GM19239 (cell line): ENCODE results near the gene RAB36.
A peak's percentile ranks its signal among the peaks of the same experiment; 100 is the strongest.
"Not testable (repeated sequence)": the region's sequence is repeated elsewhere in the genome, so short reads cannot be mapped to it uniquely, and the experiment has no call there.

ENCODE experiments used
- DNase-seq: peaks from one replicate; pipeline ENCODE4 v3.0.0; 2011; ENCODE audit warnings: low spot score; ENCODE audit not compliant: insufficient read length
- FAIRE-seq: peaks from 2 replicates; lab custom pipeline; 2011; peaks lifted over from hg19 to GRCh38; lab: Jason Lieb, UNC

The RAB36 gene

DNA sequence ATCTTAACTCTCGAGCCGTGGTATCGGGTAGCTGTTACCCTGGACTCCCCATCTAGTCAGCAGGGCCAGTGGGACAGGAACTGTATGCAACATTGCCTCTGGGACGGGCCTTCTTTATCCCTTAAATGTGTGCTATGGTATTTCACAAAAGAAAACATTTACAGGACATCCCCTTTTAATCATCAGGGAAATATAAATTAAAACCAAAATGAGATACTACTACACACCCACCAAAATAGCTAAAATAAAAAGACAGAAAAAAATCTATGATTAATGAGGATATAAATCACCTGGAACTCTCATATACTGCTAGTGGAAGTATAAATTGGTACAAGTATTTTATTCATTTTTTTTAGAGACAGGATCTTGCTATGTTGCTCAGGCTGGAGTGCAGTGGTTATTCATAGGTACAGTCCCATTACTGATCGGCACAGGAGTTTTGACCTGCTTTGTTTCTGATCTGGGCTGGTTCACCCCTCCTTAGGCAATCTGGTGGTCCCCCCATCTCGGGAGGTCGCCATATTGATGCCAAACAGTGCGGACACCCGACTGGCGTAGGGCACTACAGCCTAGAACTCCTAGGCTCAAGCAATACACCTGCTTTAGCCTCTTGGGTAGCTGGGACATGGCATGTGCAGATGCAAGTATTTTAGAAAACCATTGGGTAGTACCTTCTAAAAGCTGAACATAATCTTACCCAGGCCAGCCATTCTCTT, 12.7 kb upstream of the RAB36 start:
- no peak for DNase-seq
- FAIRE-seq = no peak

DNA sequence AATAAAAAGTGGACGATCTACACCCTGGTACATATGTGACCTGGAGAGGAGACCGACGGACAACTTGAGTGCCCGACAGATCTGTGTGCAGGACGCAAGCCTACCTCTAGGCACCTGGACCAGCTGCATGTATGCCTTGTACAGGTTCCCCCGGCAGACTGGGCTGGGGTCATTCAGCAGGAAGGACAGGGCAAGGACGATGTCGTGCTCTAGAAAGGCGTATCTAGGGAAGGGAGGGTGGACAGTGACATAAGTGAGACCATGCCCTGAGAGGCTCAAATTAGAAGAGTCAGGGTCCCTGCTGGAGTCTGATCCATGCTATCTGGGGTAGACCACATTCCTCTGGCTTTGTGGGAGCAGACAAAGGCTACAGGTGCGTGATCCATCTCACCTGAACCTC, 11.4 kb upstream of the RAB36 start:
- no peak for DNase-seq
- no peak for FAIRE-seq

DNA sequence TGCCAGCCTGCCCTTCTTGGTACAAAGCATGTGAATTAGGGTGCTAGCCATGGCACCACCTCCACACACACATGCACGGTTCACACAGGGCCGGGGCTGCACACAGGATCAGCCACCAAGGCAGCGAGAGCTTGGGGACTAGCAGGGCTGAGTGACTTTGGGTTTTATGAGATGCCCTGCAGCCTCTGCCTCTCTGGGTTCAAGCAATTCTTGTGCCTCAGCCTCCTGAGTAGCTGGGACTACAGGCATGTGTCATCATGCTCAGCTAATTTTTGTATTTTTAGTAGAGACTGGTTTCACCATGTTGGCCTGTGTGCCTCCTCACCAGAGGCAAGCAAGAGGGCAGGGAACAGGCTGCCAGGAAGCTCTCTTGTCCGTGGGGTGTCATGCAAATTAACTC, 8.3 kb upstream of the RAB36 start:
- peak; percentile 98 for FAIRE-seq
- DNase-seq = not testable (repeated sequence)

DNA sequence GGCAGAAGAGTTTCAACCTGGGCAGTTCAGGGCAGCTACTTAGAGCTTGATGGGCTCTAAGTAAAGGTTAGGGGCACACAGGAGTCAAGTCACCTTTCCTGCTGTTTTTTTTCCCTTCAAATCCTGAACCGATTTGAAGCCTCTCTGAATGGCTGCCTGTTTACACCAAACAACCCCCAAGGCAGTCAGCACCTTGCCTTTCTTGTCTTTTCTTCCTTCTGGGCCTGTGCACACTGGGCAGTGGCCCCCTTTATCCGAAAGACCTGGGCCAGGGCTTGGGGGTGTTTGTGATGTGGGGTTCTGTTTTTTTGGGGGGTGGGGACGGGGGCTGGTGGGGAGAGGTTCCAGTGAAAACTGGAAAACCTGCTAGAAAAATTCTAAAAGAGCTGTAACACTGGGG, 7.8 kb upstream of the RAB36 start:
- no peak for DNase-seq
- FAIRE-seq = no peak

DNA sequence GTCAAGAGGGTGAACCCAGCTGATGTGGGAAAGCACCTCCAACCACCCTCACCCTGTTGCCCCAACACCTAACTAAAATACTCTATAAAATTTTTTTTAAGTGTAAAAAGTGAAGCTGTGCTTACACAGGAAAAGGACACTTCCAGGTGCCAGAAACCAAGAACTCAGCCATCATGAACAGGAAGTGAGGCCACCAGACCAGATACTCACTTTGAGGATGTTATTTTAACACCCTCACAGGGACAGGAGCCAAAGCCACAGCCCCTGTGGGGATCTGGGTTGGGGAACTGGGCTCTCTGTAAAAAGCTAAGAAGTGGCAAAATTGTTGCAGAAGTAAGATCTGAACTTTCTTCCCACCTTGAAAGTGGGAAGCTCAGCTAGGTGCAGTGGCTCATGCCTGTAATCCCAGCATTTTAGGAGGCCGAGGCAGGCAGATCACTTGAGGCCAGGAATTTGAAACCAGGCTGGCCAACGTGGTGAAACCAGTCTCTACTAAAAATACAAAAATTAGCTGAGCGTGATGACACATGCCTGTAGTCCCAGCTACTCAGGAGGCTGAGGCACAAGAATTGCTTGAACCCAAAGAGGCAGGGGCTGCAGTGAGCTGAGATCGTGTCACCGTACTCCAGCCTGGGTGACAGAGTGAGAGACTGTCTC, 7.2 kb upstream of the RAB36 start:
- FAIRE-seq (peak; percentile 91), DNase-seq (peak; percentile 52)

DNA sequence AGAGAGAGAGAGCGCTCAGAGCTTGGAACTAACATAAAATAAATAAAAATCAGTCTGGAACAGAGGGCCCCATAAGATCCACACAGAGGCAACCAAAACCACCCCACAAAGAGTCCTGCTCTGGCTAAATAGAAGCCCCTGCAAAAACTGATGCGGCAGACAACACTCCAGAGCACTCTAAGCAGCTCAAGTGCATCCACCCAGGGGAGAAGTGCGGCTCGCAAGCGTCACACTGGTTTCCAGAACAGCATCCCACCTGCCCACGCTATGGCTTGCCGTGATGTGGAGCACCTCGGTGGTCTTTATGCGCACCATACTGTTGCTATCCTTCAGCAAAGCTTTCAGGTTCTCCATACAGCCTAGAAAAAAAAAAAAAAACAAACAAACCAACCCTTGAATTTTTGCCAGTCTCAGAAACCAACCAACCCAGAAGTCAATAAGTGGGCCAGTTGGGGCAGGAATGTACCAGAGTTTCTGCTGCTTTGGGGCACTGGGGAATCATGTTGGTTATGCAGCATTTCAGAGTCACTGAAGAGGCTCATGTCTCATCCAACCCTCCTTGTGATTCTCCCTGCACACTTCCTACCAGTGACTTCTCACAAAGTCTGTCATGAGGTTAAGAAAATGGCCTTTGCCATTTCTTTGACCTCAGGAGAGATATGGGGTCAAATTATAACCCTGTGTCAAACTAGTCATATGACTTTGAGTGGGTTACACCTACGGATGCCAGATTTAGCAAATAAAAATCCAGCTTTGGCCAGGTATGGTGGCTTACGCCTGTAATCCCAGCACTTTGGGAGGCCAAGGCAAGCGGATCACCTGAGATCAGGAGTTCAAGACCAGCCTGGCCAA, 6.5 kb upstream of the RAB36 start:
- FAIRE-seq (peak; percentile 64), DNase-seq (no peak)

DNA sequence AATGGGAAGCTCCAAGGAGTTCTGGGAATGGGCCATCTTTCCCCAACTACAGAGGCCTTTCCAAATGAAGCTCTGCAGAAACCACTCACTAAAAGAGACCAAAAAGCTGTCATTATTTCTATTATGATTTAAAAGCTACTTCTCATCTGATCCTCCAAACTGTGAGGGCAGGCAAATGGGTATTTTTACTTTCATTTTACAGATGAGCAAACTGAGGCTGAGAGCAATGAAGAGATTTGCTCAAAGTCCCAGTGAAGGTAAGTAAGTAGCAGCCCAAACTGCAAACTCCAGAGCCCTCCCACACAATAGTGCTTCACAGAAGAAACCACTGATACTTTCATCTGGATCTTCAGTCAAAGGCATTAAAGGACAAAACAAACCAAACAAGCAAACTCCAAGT, 4.9 kb upstream of the RAB36 start:
- FAIRE-seq = peak; percentile 40
- no peak for DNase-seq

DNA sequence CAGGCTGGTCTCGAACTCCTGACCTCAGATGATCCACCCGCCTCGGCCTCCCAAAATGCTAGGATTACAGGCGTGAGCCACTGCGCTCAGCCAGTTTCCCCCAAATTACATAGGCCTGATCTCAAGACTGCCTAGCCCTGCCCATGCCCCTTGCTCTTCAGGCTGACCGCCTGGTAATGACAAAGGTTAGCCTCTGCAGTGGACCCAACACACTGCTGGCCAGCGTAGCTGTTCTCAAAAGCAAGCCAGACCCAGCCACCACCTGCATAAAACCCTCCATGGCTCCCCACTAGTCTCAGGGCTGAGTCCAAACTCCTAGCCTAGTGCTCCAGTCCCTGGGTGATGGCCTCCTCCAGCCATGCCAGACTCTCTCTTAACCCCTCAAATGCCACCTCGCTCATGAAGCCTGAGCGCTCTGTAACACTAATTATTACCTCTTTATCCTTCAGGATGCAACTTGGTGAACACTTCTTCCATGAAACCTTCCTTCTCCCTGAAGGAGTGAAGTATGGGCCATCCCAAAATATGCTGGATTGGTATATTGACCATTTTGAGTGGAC, 2.7 kb upstream of the RAB36 start:
- FAIRE-seq = no peak
- no peak for DNase-seq

DNA sequence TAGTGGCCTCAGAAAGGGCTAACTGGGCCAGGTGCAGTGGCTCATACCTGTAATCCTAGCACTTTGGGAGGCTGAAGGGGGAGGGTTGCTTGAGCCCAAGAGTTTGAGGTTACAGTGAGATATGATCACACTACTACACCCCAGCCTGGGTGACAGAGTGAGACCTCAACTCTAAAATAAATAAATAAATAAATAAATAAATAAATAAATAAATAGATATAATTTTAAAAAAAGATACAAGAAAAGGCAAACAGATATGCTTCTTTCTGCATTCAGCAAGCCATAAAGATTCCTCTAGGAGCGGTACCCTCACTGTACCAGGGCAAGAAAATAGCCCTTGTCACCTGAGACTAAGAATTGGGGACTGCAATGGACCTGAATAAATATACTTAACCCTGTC, 2.2 kb upstream of the RAB36 start:
- no peak for FAIRE-seq
- DNase-seq = no peak

DNA sequence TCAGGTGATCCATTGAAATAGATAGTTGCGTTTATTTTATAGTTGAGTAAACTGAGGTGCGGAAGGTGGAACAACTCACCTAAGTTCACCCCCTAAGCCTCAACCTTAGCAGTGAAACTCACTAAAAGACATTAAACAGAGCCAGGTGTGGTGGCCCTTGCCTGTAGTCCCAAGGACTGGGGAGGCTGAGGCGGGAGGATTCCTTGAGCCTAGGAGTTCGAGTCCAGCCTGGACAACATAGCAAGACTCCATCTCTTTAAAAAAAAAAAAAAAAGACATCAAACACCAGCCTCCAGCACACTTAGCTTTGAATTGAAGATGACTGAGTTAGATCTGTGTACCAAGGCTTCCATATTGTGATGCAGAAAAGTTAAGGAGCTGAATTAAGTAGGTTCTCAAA, 845 bp upstream of the RAB36 start:
- DNase-seq (no peak), FAIRE-seq (no peak)

DNA sequence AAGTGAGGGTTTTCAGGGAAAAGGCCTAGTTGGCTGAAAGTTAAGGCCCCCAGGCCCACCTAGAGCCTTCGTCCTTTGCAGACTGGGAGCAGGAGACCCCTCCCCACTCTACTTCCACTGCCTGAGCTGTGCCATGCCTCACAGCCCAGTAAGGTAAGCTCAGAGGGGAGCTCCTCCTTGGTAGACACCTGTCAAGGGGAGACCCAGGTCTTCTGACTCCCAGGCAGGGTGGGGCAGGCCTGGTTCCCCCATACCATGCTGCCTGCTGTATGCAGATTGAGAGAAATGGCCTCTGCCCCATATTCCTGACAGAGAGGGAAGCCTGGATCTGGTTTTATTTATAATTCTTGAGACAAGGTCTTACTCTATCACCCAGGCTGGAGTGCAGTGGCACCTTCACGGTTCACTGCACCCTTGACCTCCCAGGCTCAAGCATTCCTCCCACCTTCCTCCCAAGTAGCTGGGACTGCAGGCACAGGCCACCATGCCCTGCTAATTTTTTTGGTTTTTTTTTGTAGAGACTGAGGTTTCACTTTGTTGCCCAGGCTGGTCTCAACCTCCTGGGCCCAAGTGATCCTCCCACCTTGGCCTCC, 697 bp downstream of the RAB36 start:
- FAIRE-seq (no peak), DNase-seq (no peak)

DNA sequence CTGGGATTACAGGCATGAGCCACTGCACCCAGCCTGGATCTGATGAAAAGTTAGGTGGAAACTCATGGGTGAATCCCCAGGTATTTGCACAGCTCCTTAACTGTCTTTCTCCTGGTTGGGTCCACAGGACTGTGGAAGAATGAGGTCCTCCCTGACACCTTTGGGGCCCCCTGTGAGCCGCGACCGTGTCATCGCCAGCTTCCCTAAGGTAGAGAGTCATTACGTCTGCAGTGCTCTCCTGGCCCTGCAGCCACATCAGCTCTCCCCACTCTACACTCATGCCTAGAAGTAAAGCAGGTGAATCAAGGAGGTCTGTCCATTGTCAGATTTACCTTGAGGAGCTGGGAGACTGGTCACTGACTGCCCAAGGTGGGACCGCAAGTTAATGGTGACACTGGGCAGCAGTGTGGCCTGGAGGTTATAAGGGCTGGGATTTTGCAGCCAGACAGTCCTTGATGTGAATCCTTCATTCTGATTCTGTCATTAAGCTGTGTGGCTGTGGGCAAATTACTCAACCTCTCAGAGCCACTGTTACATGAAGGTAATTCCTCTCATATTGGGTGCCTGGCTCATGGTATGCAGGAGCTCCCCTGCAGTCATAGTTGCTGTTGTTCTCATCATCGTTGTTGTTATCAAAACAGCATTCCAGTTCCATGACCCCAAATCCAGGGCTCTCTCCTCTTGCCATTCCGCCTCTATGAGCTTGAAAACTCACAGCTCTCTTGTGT, 1.4 kb downstream of the RAB36 start:
- no peak for DNase-seq

DNA sequence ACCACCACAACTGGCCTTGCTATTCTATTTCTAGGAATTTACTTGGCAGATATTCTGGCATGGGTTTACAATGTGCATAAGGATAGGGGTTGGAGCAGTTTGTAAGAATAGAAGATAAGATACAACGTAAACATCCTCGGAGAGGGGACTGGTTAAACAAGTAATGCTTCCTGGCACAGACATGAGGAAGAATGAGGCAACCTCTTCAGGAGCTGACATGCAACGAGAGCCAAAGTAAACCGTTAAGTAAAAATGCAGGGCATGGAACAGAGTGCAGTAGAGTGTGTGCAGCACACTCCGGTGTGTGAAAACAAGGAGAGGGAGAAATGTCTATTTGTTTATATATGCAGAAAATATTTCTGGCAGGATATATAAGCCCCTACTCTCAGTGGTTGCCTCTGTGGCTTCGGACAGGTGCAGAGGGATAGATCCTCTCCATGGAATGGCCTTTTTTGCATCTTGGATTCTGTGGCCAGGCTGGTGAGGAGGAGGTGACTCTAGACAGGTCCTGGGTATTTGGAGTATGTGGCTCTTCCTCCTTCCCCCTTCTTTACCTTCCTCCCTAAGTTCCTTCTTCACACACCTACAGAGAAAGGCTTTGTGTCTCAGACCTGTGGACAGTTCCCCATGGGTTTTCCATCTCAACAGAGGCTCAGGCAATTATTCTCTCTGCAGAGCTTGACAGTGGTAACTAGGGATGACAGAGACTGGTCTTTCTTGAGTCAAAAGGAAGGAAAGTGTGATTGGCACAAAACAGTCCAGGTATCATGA, 2.5 kb downstream of the RAB36 start:
- FAIRE-seq (no peak), DNase-seq (no peak)

More for the DNA sequence above, 1.4 kb downstream of the RAB36 start:
- FAIRE-seq = no peak

DNA sequence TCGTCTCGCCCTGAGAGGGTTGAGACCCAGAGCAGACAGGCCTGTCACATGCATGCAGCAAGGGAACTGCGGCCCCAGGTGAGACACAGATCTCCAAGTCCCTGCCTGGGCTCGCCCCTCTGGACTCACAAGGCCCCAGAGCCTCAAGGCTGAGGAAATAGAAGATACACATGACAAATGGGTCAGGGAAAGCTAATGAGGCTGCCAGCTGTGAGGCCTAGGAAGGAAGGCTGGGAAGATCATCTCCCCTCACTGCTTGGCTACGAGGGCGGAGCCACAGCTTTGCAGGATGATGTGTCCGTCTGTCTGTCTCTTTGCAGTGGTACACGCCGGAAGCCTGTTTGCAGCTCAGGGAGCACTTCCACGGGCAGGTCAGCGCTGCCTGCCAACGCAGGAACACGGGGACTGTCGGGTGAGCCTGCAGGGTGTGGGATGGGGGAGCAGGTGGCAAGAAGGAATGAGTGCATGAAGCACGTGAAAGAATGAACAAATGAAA, 4.5 kb downstream of the RAB36 start:
- no peak for DNase-seq
- FAIRE-seq = no peak

DNA sequence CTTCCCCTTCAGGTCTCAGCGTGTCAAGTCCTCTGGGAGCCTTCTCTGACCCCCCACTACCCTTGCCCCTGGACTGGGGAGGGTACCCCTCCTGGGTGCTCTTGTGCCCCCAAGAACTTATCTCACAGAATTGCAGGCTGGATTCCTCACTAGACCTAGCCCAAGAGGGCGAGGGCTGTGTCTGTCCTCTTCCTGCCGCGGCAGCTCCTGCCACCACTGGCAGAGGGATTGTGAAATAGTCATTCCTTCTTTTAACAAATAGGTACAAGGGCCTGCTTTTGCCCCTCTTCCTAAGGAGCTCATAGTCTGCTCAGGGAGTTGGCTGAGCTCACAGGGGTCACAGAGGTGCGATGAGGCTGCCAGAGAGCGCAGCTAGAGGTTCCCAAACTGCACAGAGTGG, 5.5 kb downstream of the RAB36 start:
- FAIRE-seq (no peak), DNase-seq (no peak)

DNA sequence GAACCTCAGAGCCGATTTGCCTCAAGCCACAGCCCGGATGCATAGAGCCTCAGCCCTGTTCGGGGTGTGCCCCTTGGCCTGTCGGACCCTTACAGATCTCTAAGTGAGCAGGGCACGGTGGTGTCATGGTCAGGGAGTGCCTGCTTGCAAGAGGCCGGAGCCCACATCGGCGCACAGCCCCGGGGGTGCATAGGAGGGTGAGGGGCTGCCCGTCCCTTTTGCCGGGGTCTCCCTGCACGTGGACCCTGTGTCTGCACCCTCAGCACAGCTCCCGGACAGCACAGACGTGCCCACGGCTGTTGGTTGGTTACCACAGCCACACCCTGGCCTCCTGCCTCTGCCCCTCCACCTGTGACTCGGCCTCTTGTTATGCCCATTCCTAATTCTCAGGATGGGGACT, 6.5 kb downstream of the RAB36 start:
- DNase-seq (no peak), FAIRE-seq (no peak)

DNA sequence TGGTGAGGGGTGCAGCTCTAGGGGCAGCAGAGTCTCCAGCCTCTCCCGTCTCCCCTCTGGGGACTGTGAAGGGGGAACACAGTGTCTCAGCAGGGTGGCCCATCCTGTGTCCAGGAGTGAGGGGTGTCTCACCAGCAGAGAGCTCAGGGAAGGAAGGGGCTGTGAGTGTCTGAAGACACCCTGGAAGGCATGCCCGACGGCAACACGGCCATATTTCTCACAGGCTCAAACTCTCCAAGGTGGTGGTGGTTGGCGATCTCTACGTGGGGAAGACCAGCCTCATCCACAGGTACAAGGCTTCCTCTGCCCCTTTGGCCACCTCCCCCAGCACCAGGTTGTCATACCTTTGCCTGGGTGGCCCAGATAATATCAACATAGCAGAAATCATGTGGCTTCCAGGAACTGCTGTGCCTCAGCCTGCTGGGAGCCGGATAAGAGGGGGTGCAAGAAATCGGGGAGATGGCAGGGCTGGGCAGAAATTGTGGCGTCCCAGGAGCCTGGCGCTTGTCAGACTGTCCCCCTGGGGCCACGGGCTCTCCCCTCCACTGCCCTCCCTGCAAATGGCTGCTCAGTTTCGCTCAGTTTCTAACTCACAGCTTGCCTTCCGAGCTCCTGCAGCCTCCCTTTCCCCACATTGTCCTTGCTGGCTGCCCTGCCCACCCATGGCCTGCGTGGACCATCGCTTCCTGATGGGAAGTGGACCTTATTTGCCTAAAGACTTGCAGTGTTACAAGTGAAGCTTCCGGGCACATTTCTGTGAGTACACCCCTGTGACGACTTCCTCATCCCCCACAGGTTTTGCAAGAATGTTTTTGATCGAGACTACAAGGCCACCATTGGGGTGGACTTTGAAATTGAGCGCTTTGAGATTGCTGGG, 7.2 kb downstream of the RAB36 start:
- peak; percentile 51 for FAIRE-seq

DNA sequence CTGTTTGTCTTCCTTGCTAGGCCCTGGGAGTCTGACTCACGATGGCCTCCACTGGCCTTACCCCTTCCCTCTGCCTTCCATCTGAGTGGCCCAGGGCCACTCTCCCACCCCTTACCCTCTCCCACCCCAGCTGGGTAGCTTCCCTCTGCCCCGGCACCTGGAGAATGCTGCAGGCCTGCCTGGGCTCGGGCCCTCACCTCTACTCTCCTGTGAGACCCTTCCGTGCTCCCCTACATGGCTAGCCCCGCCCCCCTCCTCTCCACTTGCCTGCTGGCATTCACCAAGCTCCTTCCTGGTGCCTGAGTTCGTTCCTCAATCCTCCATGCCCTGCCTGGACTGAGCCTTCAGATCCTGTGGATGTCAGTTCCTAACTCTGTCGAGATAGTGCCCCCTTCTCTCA, 8.7 kb downstream of the RAB36 start:
- DNase-seq (no peak), FAIRE-seq (no peak)

More for the DNA sequence above, 7.2 kb downstream of the RAB36 start:
- no peak for DNase-seq
